Colonic mucosa (tissue), 4 donors: ENCODE results near the gene MISP3. TPM values are rescaled to one million over a fixed set of nuclear protein-coding genes. Genes with fewer than 3 reads are reported as not detected.
A peak's percentile ranks its signal among the peaks of the same experiment; 100 is the strongest.

Experiments
- DNase-seq: peaks from one replicate; pipeline ENCODE4 v3.0.0-alpha.2; 2020
- H3K27ac ChIP-seq: fragments of 200-600 bp; one replicate; pipeline ENCODE4 v1.8.0; 2021
- H3K27me3 ChIP-seq: fragments of 200-600 bp; one replicate; pipeline ENCODE4 v1.8.0; 2021
- H3K36me3 ChIP-seq: fragments of 200-600 bp; one replicate; pipeline ENCODE4 v1.8.0; 2021
- H3K4me1 ChIP-seq: fragments of 200-600 bp; one replicate; pipeline ENCODE4 v1.8.0; 2021; ENCODE audit warnings: mild to moderate bottlenecking
- H3K4me3 ChIP-seq: fragments of 200-600 bp; one replicate; pipeline ENCODE4 v1.8.0; 2021
- H3K9ac ChIP-seq, 2 donors: one replicate each; pipeline ENCODE4 v1.7.0; 2013; ENCODE audit warnings: control low read depth in 2 of 2, low read depth in 2 of 2, low read length in 2 of 2
- H3K9me3 ChIP-seq: fragments of 200-600 bp; one replicate; pipeline ENCODE4 v1.8.0; 2021
- CTCF ChIP-seq: fragments of 200-600 bp; IDR thresholded peaks from one replicate; pipeline ENCODE4 v1.8.0; 2022; ENCODE audit warnings: antibody characterized with exemption, mild to moderate bottlenecking
- intact Hi-C: fragments of 100-400 bp; cut with DNase I; formaldehyde crosslinking; loops from one replicate; pipeline ENCODE4 v1.14.1; 2022
- total RNA-seq, 2 donors: library from RNA; stranded (reverse); fragmentation: NEBNext Ultra II Directional in 1 of 2; extraction: Animal tissue kit (Norgen Biotek cat#: 25700) in 1 of 2; gene quantifications; one replicate each; pipeline ENCODE4 v1.2.1, GENCODE V29; 2021
- donor health status: healthy.
- donor health status: DM: no; HTN: no; CAD: no.
- donor health status: DM: no; HTN: no; CAD: no.

MISP3 gene
- total RNA-seq, 2 donors from 2014 or later, result 32.7 to 50.0 TPM

DNA sequence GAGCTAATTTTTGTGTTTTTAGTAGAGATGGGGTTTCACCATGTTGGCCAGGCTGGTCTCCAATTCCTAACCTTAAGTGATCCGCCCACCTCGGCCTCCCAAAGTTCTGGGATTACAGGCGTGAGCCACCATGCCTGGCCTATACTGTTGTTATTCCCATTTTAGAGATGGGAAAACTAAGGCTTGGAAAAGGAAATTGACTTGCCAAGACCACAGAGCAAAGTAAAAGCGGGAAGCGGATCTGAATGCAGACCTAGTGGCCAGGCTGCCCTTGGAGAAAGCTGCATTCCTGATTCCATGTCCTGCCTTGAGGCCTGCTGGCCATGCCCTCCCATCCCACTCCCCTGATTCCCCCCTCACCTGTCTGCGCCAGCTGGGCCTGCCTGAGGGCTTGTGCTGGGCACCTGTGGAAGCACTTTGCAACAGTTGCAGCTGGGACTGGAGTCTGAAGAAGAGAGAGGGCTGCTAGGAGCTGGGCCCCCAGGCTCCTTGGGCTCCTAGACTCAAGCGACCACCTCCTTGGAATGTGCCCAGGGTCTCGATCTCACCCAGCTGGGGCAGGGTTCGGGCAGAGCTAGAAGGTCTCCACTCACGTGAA lies 16.4 kb upstream of the MISP3 start:
- H3K9me3 ChIP-seq, result no peaks in the 10 kb centered on the region
- no peak overlapping the region for H3K4me3 ChIP-seq
- intact Hi-C loops, result no loop called here
- no peak overlapping the region for H3K27ac ChIP-seq
- no peaks in the 10 kb centered on the region for H3K36me3 ChIP-seq
- peaks cover 4% of the 10 kb centered on the region for H3K27me3 ChIP-seq
- no peak for DNase-seq
- no peak for TF ChIP-seq CTCF
- no peak overlapping the region for H3K9ac ChIP-seq
- peaks cover 3% of the 10 kb centered on the region for H3K4me1 ChIP-seq

GRCh38 chr19:14056741-14057356 lies 15.7 kb upstream of the MISP3 start:
- intact Hi-C loops, result no loop called here
- H3K4me3 ChIP-seq, result no peak overlapping the region
- H3K36me3 ChIP-seq, result no peaks in the 10 kb centered on the region
- H3K9me3 ChIP-seq, result no peaks in the 10 kb centered on the region
- peaks cover 3% of the 10 kb centered on the region for H3K4me1 ChIP-seq
- no peak for TF ChIP-seq CTCF
- no peak overlapping the region for H3K9ac ChIP-seq
- H3K27ac ChIP-seq, result no peak overlapping the region
- no peak for DNase-seq
- peaks cover 4% of the 10 kb centered on the region for H3K27me3 ChIP-seq

GRCh38 chr19:14058182-14059092 lies 14.1 kb upstream of the MISP3 start:
- no peak for DNase-seq
- no peaks in the 10 kb centered on the region for H3K36me3 ChIP-seq
- H3K27me3 ChIP-seq, result peaks cover 4% of the 10 kb centered on the region
- no peak overlapping the region for H3K9ac ChIP-seq
- intact Hi-C loops, result no loop called here
- H3K4me3 ChIP-seq, result no peak overlapping the region
- H3K9me3 ChIP-seq, result no peaks in the 10 kb centered on the region
- TF ChIP-seq CTCF, result no peak
- peaks cover 3% of the 10 kb centered on the region for H3K4me1 ChIP-seq
- no peak overlapping the region for H3K27ac ChIP-seq

GRCh38 chr19:14059093-14059480 lies 13.5 kb upstream of the MISP3 start:
- H3K4me3 ChIP-seq, result no peak overlapping the region
- H3K9ac ChIP-seq, result no peak overlapping the region
- peak; percentile 48 for TF ChIP-seq CTCF
- DNase-seq, result no peak
- H3K9me3 ChIP-seq, result no peaks in the 10 kb centered on the region
- H3K36me3 ChIP-seq, result no peaks in the 10 kb centered on the region
- H3K27ac ChIP-seq, result no peak overlapping the region
- peaks cover 3% of the 10 kb centered on the region for H3K4me1 ChIP-seq
- peaks cover 4% of the 10 kb centered on the region for H3K27me3 ChIP-seq
- intact Hi-C loops, result no loop called here

GRCh38 chr19:14059652-14060155 lies 12.9 kb upstream of the MISP3 start:
- H3K36me3 ChIP-seq, result no peaks in the 10 kb centered on the region
- H3K27ac ChIP-seq, result no peak overlapping the region
- DNase-seq, result no peak
- peaks cover 4% of the 10 kb centered on the region for H3K27me3 ChIP-seq
- H3K4me3 ChIP-seq, result no peak overlapping the region
- TF ChIP-seq CTCF, result no peak
- H3K9ac ChIP-seq, result no peak overlapping the region
- no peaks in the 10 kb centered on the region for H3K9me3 ChIP-seq
- peaks cover 3% of the 10 kb centered on the region for H3K4me1 ChIP-seq
- intact Hi-C loops, result no loop called here
